Measurements from ENCODE around the gene ZSWIM6. TPM values are rescaled to one million over a fixed set of nuclear protein-coding genes. Genes with fewer than 3 reads are reported as not detected.

Gene ZSWIM6
- total RNA-seq, 1 donor from 2014 or later, result 50.2 TPM

- Mint-ChIP-seq H3K4me3 (ENCODE audit: unreplicated experiment) (no peak overlapping the region), H3K4me1 (ENCODE audit: low read depth, unreplicated experiment) (no peaks in the 10 kb centered on the region), H3K27me3 (ENCODE audit: unreplicated experiment) (peaks cover 2% of the 10 kb centered on the region), H3K9me3 (ENCODE audit: unreplicated experiment) (peaks cover 4% of the 10 kb centered on the region), H3K36me3 (ENCODE audit: unreplicated experiment) (no peaks in the 10 kb centered on the region), H3K27ac (ENCODE audit: unreplicated experiment) (no peak overlapping the region)
- DNase-seq, result no peak
- no peak for TF ChIP-seq CTCF (IDR thresholded peaks at IDR 0.05; ENCODE audit: partially characterized antibody, unreplicated experiment)
These were observed 20.9 kb upstream of the ZSWIM6 start for GRCh38 chr5:61311056-61311610.

GRCh38 chr5:61311836-61312808, 19.9 kb upstream of the ZSWIM6 start:
- TF ChIP-seq CTCF (IDR thresholded peaks at IDR 0.05; ENCODE audit: partially characterized antibody, unreplicated experiment), result no peak
- H3K27me3 Mint-ChIP-seq (ENCODE audit: unreplicated experiment), result peaks cover 2% of the 10 kb centered on the region
- peaks cover 4% of the 10 kb centered on the region for H3K9me3 Mint-ChIP-seq (ENCODE audit: unreplicated experiment)
- no peaks in the 10 kb centered on the region for H3K4me1 Mint-ChIP-seq (ENCODE audit: low read depth, unreplicated experiment)
- no peak for DNase-seq
- H3K36me3 Mint-ChIP-seq (ENCODE audit: unreplicated experiment), result no peaks in the 10 kb centered on the region
- H3K4me3 Mint-ChIP-seq (ENCODE audit: unreplicated experiment), result no peak overlapping the region
- no peak overlapping the region for H3K27ac Mint-ChIP-seq (ENCODE audit: unreplicated experiment)

GRCh38 chr5:61313960-61314681, 17.9 kb upstream of the ZSWIM6 start:
- Mint-ChIP-seq H3K4me3 (ENCODE audit: unreplicated experiment) (no peak overlapping the region), H3K27me3 (ENCODE audit: unreplicated experiment) (peaks cover 2% of the 10 kb centered on the region), H3K4me1 (ENCODE audit: low read depth, unreplicated experiment) (no peaks in the 10 kb centered on the region), H3K27ac (ENCODE audit: unreplicated experiment) (no peak overlapping the region), H3K36me3 (ENCODE audit: unreplicated experiment) (no peaks in the 10 kb centered on the region), H3K9me3 (ENCODE audit: unreplicated experiment) (peaks cover 5% of the 10 kb centered on the region)
- TF ChIP-seq CTCF (IDR thresholded peaks at IDR 0.05; ENCODE audit: partially characterized antibody, unreplicated experiment), result no peak
- DNase-seq, result no peak

- Mint-ChIP-seq H3K4me3 (ENCODE audit: unreplicated experiment) (no peak overlapping the region), H3K4me1 (ENCODE audit: low read depth, unreplicated experiment) (peaks cover 3% of the 10 kb centered on the region), H3K27me3 (ENCODE audit: unreplicated experiment) (no peaks in the 10 kb centered on the region), H3K27ac (ENCODE audit: unreplicated experiment) (no peak overlapping the region), H3K36me3 (ENCODE audit: unreplicated experiment) (no peaks in the 10 kb centered on the region), H3K9me3 (ENCODE audit: unreplicated experiment) (peaks cover 2% of the 10 kb centered on the region)
- no peak for DNase-seq
- no peak for TF ChIP-seq CTCF (IDR thresholded peaks at IDR 0.05; ENCODE audit: partially characterized antibody, unreplicated experiment)
These were observed 13.7 kb upstream of the ZSWIM6 start for GRCh38 chr5:61318376-61318775.

Measured in glutamatergic neuron (in vitro differentiated cells).